ENCODE results near the gene KTN1.

DNA sequence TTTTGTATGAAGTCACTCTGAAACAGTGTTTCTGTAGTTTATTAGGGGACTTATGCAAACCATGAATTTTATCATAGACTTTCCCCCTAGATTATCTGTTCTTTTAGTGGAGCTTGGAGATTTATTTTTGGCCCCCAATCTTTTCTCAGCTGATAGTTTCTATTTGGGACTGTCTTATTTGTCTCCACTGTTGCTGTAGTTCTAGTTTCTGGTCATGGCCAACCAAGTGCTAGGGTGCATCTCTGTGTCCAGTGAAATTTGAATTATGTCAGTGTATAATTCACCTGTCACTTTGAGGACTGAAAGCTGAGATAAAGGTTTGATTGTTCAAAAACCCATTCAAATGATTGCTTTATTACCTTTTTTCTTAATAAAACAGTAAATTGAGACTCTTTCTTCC is 61.3 kb downstream of the KTN1 start:
- TF ChIP-seq EZH2 (IDR thresholded peaks at IDR 0.05) (no peak), POLR2AphosphoS5 (IDR thresholded peaks at IDR 0.05; ENCODE audit: borderline replicate concordance, low read depth, low read length) (no peak)
